HL-60/S4 (cell line): Measurements from ENCODE around the gene FGD6.
"Not testable (repeated sequence)": the region's sequence is repeated elsewhere in the genome, so short reads cannot be mapped to it uniquely, and the experiment has no call there.

Experiments used
- in situ Hi-C: fragments of 300-500 bp; cut with MboI; formaldehyde crosslinking; loops from 2 replicates; pipeline ENCODE4 v1.14.3; 2022; ENCODE audit warnings: low sequenced_read_pairs

The FGD6 gene

DNA sequence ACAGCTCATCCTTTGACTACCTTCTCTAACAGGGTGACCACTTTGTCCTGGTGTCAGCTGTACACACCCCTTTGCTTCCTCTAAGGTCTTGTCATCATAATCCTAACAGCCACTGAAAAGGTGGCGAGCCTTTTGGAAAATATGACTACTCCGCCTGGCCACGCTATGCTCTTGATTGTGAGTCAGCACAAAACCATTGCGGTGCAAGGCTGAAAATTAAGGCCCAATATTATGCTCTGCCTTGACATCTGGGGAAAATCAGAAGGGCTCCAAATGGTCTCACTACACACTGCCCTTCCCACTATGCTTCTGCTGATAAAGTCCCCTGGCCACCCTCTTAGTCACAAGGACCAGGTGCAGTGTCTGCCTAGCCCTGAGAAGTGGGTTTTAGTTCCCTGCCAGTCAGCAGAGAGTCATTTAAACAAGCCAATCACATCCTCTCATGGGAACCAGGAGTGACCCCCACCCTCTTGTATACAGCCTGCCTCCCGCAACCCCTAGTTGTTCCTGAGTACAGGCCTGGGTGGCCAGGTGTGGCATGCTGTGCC, 34.3 kb downstream of the FGD6 start:
- in situ Hi-C loops: no loop called here

DNA sequence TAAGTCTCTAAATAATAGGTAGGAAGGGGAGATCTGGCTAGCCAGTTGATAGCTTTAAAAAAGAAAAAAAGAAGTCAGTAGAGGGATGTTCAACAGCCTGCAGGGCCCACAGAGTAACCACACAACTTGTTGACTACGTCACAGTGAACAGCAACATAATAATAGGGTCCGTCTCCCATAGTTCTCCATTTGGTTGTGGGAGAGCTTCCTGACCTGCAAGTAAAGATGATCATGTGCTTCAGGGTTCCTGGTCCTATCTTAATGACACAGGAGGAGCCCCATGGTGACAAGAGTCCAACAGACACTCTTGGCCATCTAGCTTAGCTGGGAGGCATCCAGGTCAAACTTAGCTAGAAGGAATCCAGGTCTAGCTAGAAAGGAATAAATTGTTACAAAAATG, 36.2 kb downstream of the FGD6 start:
- in situ Hi-C loops: no loop called here

DNA sequence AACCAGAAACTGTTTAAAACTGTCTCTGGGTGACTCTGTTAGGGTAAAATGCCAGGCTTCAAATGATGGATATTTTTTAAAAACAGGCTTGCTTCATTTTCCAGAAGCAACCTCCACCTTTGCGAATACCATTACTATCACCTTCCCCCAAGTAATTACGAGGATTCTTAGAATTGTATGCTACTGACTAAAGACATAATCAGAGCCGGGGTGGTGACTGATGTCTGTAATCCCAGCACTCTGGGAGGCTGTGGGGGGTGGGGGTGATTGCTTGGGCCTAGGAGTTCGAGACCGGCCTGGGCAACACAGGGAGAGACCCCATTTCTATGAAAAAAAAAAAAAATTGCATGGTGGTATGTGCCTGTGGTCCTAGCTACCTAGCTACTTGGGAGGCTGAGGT, 38.3 kb downstream of the FGD6 start:
- in situ Hi-C loops: no loop called here

DNA sequence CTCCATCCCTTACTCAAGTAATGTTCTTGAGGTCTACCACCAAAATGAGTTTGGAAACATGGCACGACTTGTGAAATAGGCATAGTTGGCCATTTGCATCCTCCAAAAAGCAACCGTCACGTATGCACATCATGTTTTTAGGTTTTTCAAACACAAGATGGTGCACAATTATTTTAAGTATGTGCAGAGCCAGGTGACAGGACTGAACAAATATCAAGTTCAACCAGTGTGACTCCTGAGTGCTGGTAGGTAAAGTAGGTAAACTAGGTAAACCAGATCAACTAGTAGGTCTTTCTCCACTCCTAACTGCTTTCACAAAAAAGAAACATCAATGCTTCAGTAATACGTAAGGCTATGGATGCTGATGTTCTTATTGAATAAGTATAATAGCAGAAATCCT, 39.1 kb downstream of the FGD6 start:
- in situ Hi-C loops: no loop called here

DNA sequence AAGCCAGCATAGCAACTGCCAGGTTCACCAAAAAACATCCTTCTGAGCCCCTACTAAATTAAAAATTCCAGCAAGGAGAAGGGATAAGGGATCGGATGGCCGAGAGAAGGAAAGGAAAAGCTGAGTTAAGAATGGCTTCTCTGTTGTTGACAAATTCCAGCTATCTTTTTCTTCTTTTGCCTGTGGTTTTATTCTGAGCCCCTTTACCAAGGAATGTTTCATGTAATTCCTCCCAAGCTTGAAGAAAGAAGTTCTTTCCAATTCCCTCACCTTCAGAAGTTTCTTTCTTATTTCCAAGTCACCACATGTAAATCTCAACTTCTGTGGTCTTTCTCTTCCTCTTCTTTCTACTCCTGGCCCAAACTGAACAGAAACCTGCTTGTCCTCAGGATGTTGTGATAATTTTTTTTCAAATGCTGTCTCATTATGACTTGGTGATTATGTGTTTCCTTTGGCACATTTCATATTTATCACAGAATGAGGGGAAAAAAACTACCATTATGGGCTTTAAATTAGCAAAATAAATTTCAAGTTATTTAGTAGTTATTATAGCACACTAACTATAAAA, 40.0 kb downstream of the FGD6 start:
- in situ Hi-C loops: no loop called here

DNA sequence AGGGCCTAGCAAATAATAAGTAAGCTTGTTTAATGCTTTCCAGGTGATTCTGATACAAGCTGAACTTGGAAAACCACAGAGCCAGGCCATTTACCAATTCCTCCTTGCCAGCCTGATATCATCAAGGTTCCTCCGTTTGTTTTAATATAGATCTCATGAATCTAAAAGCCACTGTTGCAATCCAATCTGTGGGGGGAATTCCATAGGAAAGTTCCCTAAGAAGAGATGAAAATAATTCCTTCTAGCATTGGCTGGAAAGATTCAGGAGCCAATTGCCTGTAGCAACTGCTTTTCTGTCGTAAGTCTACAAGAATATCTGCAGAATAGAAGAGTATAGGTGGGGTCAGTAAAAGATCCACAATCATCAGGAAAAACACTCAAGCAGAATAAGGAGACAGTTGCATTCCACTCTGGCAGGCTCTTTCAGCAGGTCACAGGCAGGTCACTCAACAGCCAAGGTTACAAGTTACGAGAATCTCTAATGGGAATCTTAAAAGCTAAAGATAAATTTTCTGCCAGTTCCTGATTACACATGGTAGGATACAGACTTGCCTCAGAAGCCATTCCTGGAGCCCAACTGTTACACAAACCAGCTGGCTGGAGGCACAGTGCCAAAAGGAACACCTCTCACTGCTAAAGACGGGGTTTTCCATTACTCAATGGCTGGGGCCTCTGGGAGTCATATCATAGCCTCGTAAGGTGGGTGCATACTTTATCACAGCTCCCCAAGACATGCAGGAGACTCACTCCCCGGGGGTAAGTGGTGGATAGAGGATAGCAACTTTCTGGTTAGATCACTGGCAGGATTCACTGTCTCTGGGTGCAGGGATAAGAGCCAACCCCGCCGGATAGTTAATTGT, 43.6 kb downstream of the FGD6 start:
- in situ Hi-C loops: no loop called here

DNA sequence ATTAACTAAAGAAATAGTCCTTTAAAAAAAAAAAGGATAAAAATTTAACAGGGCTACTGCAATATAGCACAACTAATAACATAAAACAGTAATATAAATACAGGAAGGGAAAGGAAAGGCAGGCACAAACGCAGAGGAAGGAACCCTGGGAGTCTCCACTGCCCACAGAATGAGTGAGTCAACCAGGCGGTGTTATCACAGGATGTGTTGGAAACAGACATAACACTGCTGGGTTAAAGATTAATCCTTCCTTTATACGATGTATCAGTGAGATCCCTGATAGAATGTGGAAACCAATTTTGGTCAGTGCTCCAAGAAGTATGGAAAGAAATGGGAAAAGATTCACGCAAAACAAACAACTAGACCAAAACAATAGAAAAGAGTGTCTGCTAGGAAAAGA, 47.9 kb downstream of the FGD6 start:
- in situ Hi-C loops: no loop called here

DNA sequence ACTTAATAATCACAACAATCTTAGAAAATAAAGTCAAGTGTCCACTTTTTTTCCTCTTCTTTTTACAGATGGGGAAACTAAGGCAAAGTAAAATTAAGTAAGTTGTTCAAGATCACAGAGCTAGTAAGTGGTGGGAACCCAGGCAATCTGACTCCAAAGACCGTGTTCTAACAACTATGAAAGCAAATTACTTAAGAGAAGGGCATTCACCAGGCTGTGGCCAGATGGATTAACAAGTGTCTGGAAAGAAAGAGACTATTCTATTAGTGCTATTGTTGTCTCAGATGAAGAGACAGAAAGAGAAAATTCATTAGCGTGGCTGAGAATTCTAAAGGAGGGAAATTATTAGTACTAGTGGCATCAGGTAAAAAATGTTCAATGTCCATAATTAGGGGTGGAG, 48.5 kb downstream of the FGD6 start:
- in situ Hi-C loops: no loop called here

DNA sequence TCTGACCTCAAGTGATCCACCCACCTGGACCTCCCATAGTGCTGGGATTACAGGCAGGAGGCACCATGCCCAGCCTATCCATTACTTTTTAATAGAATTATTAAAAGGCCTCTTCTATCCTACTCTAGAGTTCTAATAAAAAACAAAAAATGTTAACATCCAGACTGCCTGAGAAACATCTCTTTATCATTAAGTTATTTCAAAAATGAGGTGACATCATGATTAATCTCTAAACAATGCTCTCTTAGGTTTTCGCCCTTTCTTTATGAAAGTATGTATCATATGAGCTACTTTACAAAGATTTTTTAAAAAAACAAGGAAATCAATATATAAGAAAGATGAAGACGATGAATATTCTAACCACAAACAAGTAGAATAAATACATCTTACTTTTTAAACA, 52.6 kb downstream of the FGD6 start:
- in situ Hi-C loops: no loop called here

DNA sequence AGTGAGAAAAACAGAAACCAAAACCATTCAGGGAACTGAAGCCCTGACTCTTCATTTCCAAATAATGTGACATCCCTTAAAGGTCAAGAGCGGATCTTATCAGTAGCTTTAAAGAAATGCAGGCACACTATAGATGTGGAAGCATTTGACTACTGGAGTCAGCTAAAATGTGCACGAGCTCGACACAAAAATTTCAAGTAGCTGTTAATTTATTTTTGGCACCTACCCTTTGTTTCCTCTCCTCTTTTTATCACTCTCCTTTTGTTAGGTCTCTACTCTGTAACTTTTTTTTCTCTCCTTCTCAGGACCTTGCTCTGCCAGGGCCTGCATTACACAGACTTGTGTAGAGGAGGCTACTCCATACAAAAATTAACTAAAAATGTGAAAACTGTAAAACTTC, 58.3 kb downstream of the FGD6 start:
- in situ Hi-C loops: no loop called here

DNA sequence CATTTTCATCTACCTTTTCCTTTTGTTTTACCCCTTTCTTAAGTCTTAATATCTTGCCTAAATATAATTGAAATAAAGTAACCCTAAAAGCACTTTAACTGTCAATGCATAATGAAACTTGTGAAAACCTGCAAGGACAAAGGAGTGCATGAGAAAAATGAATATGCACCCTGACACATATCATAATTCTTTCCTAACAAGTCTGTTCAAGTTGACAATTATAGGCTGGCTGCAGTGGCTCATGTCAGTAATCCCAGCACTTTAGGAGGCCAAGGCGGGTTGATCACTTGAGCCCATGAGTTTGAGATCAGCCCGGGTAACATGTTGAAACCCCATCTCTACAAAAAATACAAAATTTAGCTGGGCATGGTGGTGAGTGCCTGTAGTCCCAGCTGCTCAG, 65.4 kb downstream of the FGD6 start:
- in situ Hi-C loops: no loop called here

DNA sequence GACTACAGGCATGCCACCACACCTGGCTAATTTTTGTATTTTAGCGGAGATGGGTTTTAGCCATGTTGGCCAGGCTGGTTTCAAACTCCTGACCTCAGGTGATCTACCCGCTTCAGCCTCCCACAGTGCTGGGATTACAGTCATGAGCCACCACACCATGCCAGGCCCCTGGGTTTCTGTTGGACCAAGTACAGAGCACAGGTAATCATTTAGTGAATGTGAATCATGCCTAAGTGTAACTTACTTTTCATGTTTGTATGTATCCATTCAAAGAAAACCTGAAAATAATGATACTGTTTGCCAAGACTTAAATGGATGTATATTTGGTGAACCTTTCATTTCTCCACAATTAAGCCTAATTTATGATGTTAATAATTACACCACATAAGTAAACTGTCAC, 65.9 kb downstream of the FGD6 start:
- in situ Hi-C loops: no loop called here

DNA sequence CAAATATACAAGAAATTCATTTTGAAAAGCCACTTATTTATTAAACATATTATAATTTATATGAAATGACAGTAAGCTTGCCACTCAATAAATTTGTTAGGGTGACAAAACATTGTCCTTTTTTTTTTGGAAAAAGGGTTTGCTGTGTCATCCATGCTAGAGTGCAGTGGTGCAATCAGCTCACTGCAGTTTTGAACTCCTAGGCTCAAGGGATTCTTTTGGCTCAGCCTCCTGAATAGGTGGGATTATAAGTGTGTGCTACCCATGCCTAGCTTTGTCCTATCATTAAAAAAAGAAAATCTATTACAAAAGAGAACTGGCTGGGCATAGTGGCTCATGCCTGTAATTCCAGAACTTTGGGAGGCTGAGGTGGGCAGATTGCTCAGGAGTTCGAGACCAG, 66.8 kb downstream of the FGD6 start:
- in situ Hi-C loops: no loop called here

DNA sequence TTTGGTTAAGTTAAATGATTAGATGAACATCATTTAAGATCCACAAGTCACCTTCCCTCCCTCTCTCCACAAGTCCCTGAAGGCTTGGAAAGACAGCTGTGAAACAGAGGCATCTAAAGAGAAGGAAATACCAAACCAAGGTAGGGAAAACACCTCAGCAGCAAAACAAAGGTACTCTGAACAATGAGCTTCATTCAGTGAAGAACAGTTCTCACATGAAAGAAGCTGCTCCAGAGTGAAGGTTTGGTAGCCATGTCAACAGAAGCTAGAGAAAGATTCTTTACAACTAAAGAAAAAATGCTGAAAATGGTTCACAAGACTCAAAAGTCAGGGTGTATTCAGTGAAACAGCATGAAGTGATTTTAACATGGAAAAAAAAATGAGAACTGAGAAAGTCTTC, 69.4 kb downstream of the FGD6 start:
- in situ Hi-C loops: no loop called here

DNA sequence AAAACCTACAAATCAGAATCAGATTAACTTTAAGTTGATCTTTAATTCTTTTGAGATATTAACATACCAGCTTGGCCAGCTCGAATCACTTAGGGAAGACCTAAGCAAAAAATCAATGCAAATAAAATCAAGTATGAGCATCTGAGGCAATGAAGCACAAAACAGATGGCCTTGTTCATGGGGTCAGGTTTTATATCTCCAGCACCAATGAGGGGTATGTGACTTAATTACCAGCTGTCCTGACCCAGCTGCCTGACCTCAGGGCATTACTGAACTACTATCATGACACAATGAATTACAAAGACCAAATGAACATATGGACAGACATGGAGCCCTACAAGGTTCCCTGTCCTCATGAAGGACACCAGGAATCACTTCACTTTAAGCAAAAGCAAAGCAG, 70.5 kb downstream of the FGD6 start:
- in situ Hi-C loops: no loop called here

DNA sequence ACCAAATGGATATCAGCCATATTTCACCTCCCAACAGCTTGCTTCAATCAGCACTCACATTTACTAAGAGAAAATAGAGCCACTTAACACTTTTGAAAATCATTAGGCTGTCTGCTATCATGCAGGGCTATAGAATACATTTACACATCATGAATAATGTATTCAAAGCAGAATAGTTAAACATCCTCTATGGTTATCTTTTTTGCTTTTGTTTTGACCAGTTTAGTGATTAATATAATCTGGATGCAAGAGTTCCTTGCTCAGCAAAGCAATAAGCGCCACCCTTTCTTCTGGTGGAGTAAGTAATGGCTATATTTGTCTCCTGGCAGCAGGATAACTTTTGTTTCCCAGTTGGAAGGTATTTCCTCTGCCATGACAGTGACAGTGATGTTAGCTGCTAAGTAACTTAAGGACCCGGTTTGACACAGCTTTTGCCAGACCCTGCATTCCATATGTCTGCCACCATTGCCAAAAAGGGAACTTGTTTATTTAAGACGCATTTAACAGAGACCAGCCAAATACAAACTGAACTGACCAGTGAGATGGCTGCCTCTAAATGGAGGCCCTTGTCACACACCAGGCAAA, 73.6 kb downstream of the FGD6 start:
- in situ Hi-C loops: no loop called here

DNA sequence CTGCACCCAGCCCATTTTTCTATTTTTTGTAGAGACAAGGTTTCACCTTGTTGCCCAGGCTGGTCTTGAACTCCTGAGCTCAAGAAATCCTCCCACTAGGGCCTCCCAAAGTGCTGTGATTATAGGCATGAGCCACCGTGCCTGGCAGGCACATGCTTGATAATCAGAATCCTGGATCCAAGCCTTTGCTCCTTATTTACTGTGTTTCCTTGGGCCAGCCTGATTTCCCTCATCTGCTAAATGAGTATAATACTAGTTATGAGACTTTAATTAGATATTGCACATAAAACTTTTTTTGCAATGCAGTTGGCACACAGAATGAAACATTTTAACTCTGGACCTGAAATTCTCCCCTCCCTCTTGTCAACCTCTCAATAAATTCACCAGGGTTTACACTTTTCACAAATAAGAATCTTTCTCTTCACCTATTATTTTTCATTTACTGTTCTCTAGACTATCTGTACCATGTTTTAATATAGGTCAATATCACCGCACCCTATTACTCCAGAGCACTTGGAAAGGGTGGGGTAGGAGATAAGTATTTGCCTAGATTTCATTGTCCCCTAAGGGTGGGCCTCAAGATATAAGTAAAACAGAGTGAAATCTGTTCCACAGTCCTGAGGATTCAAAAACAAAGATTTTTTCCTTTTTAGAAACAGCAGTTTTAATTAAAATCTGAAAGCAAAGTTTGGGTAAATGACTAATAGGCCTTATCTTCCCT, 74.7 kb downstream of the FGD6 start:
- in situ Hi-C loops: no loop called here

DNA sequence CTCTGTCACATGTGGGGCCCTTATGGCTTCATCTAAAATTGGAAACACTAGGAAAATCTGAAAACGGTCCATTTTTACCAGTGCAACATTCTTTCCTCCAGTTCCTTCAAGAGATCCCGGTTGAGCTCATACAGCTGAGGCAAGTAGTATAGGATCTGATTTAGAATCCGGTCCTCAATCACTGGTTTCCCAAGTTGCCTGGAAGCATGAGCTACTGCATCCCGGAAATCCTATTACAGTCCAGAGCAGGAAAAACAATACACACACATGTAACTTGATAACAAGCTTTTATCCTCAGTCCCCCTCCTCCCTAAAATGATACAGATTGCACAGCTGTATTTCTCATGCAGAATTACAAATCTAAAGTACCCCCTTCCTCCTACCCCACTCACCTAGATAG, 76.0 kb downstream of the FGD6 start:
- in situ Hi-C loops: no loop called here

DNA sequence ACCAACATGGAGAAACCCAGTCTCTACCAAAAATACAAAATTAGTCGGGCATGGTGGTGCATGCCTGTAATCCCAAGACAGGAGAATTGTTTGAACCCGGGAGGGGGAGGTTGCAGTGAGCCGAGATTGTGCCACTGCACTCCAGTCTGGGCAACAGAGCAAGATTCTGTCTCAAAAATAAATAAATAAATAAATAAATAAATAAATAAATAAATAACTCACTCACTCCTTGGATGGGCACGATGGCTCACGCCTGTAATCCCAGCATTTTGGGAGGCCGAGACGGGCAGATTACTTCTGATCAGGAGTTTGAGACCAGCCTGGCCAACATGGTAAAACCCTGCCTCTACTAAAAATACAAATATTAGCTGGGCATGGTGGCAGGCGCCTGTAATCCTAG, 79.2 kb downstream of the FGD6 start:
- in situ Hi-C loops: not testable (repeated sequence)

DNA sequence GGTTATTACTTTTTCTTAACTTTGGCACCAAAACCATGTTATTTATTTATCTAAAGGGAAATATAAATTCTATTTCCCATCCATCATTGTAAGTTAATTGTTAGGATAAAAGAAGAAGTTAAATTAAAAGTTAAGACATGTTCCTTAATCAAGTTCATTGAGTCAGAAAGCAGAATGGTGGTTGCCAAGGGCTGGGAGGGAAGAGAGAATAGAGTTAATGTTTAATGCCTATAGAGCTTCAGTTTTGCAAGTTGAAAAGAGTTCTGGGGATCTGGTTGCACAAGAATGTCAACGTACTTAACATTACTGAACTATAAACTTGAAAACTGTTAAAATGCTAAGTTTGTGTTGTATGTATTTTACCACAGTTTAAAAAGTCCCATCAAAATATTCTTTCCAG, 80.7 kb downstream of the FGD6 start:
- in situ Hi-C loops: no loop called here

DNA sequence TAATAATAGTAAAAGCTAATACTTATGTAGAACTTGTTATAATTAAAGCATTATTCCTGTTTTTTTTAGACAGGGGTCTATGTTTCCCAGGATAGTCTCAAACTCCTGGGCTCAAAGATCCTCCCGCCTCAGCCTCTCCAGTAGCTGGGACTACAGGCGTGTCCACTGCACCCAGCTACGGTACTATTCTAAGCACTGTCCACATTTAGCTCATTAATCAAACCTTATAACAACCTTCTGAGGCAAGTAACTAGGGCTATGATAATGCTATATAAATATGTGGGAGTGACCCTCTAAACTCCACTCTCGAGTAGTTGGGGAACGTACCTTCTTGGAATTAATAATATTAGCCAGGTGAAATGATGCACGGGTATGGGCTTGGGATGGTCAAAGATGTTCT, 83.2 kb downstream of the FGD6 start:
- in situ Hi-C loops: no loop called here
